Right lobe of liver (tissue), 6 donors: ENCODE data around the gene ITGA5. TPM values are rescaled to one million over a fixed set of nuclear protein-coding genes. Genes with fewer than 3 reads are reported as not detected.

Experiments used
- ATAC-seq, 4 donors: fragments of 200-7000 bp; cut with Tn5 transposase; one replicate each; pipeline ENCODE4 v1.9.1; 2020; ENCODE audit warnings: mild to moderate bottlenecking in 4 of 4, moderate library complexity in 4 of 4
- DNase-seq, 3 donors: peaks; one replicate each; pipeline ENCODE4 v3.0.0-alpha.2; 2020
- H3K27ac ChIP-seq, 3 donors: fragments of 200-600 bp; one replicate each; pipeline ENCODE4 v1.8.0; 2022
- H3K27me3 ChIP-seq, 2 donors: fragments of 200-600 bp; one replicate each; pipeline ENCODE4 v1.8.0; 2022
- H3K36me3 ChIP-seq, 4 donors: fragments of 200-600 bp; sonication (generic) in 1 of 4; one replicate each; pipeline versions ENCODE4 v1.5.1 to v1.8.0; 2017 to 2022; ENCODE audit warnings: control low read depth in 1 of 4
- H3K4me1 ChIP-seq, 4 donors: fragments of 200-600 bp; sonication (generic) in 1 of 4; one replicate each; pipeline versions ENCODE4 v1.5.1 to v1.8.0; 2017 to 2022; ENCODE audit warnings: control low read depth in 1 of 4
- H3K4me3 ChIP-seq, 3 donors: fragments of 200-600 bp; one replicate each; pipeline ENCODE4 v1.8.0; 2022
- H3K9me3 ChIP-seq, 4 donors: fragments of 200-600 bp; sonication (generic) in 1 of 4; one replicate each; pipeline versions ENCODE4 v1.5.1 to v1.8.0; 2017 to 2022; ENCODE audit warnings: control low read depth in 1 of 4
- POLR2A ChIP-seq: fragments of 450-650 bp; IDR thresholded peaks from one replicate; pipeline ENCODE4 v1.6.1; 2017; ENCODE audit warnings: antibody characterized with exemption, mild to moderate bottlenecking
- WGBS: methylation state at CpG from one replicate; pipeline ENCODE4 v1.1.6; 2018; ENCODE audit warnings: low coverage, low lambda C conversion rate; ENCODE audit not compliant: insufficient coverage; ENCODE audit errors: missing lambda C conversion rate; 5-methylcytosine and 5-hydroxymethylcytosine counted together
- intact Hi-C, 2 donors: fragments of 100-400 bp; cut with DNase I; formaldehyde crosslinking; loops; one replicate each; pipeline versions ENCODE4 v1.11.2 to v1.14.1; 2022
- total RNA-seq, 6 experiments: library from RNA; depleted of rRNA in 2 of 6; stranded (reverse); fragments of >200 nt in 2 of 6; fragmentation: NEBNext Ultra II Directional in 3 of 6; extraction: Animal tissue kit (Norgen Biotek cat#: 25700) in 3 of 6; gene quantifications; one replicate each; pipeline versions ENCODE4 v1.1.0 to v1.2.4, GENCODE V29; 2016 to 2023
- TF ChIP-seq, protein P1 (sequence below), 4 donors: fragments of 200-600 bp in 3 of 4; fragments of 450-650 bp in 1 of 4; IDR thresholded peaks; one replicate each; pipeline versions ENCODE4 v1.5.1 to v1.8.0; 2016 to 2022; ENCODE audit warnings: antibody characterized with exemption in 4 of 4, mild to moderate bottlenecking in 2 of 4
- donor health status: DM: no; HTN: yes; CAD: no.
- donor health status: DM: no; HTN: no; CAD: no.
- donor health status: DM: no; HTN: no; CAD: no.
- donor health status: DM: no; HTN: yes; CAD: no.
- donor health status: DM: no; HTN: yes; CAD: no.

ITGA5 gene
- total RNA-seq, 6 experiments from 2014 or later, result 31.2 to 75.6 (median 35.5) TPM

DNA sequence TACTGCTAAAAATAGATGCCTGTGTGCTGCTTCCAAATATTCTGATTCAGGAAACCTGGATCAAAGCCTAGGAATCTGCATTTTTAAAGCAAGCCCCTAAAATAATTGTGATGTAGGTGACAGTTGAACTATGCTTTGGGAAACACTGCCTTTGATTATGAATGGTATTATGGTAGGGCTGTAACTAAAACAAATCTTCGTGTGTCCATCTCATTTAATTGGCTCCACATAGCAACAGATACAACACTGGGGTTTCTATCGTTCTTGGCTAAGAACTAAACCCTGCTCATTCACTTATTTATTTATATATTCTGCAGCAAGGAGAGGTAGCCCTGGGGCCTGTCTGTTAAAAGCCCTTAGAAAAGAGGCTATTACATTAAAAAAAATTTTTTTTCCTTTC lies 23.0 kb upstream of the ITGA5 start:
- H3K4me3 ChIP-seq, result no peak overlapping the region
- H3K9me3 ChIP-seq, result no peaks in the 10 kb centered on the region
- DNase-seq (no peak), ATAC-seq (no peak)
- no peaks in the 10 kb centered on the region for H3K36me3 ChIP-seq
- TF ChIP-seq, protein P1, sequence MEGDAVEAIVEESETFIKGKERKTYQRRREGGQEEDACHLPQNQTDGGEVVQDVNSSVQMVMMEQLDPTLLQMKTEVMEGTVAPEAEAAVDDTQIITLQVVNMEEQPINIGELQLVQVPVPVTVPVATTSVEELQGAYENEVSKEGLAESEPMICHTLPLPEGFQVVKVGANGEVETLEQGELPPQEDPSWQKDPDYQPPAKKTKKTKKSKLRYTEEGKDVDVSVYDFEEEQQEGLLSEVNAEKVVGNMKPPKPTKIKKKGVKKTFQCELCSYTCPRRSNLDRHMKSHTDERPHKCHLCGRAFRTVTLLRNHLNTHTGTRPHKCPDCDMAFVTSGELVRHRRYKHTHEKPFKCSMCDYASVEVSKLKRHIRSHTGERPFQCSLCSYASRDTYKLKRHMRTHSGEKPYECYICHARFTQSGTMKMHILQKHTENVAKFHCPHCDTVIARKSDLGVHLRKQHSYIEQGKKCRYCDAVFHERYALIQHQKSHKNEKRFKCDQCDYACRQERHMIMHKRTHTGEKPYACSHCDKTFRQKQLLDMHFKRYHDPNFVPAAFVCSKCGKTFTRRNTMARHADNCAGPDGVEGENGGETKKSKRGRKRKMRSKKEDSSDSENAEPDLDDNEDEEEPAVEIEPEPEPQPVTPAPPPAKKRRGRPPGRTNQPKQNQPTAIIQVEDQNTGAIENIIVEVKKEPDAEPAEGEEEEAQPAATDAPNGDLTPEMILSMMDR (IDR thresholded peaks at IDR 0.05), result no peak
- TF ChIP-seq POLR2A, result no peak
- intact Hi-C loops, result loop anchor here (5.0 kb wide), 2 partner anchors 45 to 50 kb away; no protein-coding TSS in a partner anchor
- H3K27ac ChIP-seq, result no peak overlapping the region
- peaks cover 0 to 15% (median 0%) of the 10 kb centered on the region in 4 donors for H3K4me1 ChIP-seq
- 57% methylated on average over 2 of the region's 2 CpGs for whole genome bisulfite sequencing
- no peaks in the 10 kb centered on the region for H3K27me3 ChIP-seq

DNA sequence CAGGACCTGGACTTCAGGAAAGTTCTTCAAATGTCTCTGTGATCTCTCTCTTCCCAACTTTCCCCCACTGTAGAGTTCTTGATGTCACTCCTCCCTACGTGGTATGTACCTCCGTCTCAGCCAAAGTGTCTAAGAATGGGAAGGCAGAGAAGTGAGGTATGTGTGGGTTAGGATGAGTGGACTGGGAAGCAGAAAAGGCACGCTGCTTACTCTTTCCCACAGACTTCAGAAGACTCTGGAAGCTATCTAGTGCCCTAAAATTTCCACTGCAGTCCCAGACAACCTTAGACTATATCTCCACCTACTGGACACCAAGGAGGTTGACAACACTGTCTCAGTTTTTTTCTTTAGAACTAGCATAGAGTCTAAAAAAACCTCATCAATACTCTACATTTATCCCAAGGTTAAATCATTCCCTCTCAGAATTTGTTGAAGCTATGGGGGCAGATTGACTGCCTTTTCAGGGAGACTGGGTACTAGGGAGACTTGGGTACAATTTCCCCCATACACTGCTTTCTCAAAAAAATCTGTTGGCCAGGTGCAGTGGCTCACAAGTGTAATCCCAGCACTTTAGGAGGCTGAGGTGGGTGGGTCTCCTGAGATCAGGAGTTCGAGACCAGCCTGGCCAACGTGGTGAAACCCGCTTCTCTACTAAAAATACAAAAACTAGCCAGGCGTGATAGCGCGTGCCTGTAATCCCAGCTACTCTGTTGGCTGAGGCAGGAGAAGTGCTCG lies 20.6 kb upstream of the ITGA5 start:
- no peak for TF ChIP-seq POLR2A
- TF ChIP-seq, protein P1 (IDR thresholded peaks at IDR 0.05), result peak; percentile 82 to 96 (median 84)
- DNase-seq, result no peak

DNA sequence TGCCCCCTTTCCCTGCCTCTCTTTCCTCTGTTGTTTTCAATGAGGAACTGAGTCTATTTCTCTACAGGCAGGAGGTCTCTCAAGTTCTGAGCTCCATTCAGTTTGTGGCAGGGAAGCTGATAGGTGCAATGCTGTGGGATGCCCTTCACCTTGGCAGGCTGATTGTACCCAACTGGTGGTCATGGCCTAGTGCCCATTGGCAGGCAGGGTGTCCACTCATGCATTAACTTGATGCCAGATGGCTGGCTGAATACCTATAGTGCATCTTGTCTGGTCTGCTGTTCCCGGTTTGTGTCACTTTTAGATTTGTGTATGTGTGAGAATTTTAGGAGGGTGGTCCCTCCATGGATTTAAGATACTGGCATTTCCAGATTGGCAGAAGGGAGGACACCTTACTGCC lies 20.0 kb upstream of the ITGA5 start:
- no CpG with 5 or more reads among the region's 1 CpG for WGBS
- no peak for DNase-seq
- no peaks in the 10 kb centered on the region for H3K36me3 ChIP-seq
- no peak overlapping the region for H3K4me3 ChIP-seq
- H3K9me3 ChIP-seq, result no peaks in the 10 kb centered on the region
- H3K4me1 ChIP-seq, result peaks cover 0 to 33% (median 6%) of the 10 kb centered on the region in 4 donors
- no peak for TF ChIP-seq POLR2A
- TF ChIP-seq, protein P1 (IDR thresholded peaks at IDR 0.05), result no peak
- intact Hi-C loops, result loop anchor here in 1 of 2 donors (5.0 kb wide), 1 partner anchor 37 kb away; no protein-coding TSS in a partner anchor
- ATAC-seq, result peak; percentile 10 to 50 (median 32)
- peak overlapping the region in 2 of 3 donors; percentile 37 to 56 for H3K27ac ChIP-seq
- H3K27me3 ChIP-seq, result no peaks in the 10 kb centered on the region

More for the DNA sequence above, 20.6 kb upstream of the ITGA5 start:
- peaks cover 0 to 28% (median 5%) of the 10 kb centered on the region in 4 donors for H3K4me1 ChIP-seq
- no peak overlapping the region for H3K4me3 ChIP-seq
- peak; percentile 87 to 93 (median 88) for ATAC-seq
- no peaks in the 10 kb centered on the region for H3K9me3 ChIP-seq
- no peaks in the 10 kb centered on the region for H3K27me3 ChIP-seq
- no peaks in the 10 kb centered on the region for H3K36me3 ChIP-seq
- intact Hi-C loops, result loop anchor here (5.0 kb wide), 3 partner anchors 37 to 47 kb away; no protein-coding TSS in a partner anchor
- WGBS, result 33% methylated on average over 10 of the region's 10 CpGs
- peak overlapping the region in 2 of 3 donors; percentile 37 to 56 for H3K27ac ChIP-seq

DNA sequence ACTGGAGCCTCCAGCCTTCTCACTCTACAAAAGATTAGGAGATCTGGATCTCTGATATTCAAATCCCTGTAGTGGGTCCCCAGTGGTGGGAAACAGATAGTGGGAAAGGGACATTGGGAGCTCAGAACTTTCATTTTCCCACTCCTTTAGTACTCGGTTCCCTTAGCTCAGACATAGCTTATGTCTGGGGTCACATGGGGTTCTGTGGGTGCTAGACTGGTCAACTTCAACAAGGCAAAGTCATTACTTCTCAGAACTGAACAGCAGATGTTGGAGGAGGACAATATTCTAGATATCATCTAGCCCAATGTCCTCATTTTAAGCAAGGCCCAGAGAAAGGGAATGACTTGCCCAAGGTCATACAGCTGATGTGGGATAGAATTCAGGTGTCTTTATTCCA lies 19.5 kb upstream of the ITGA5 start:
- no peak for TF ChIP-seq POLR2A
- TF ChIP-seq, protein P1 (IDR thresholded peaks at IDR 0.05), result no peak
- intact Hi-C loops, result loop anchor here in 1 of 2 donors (5.0 kb wide), 1 partner anchor 36 kb away; no protein-coding TSS in a partner anchor
- Histone ChIP-seq H3K9me3 (no peaks in the 10 kb centered on the region), H3K27me3 (no peaks in the 10 kb centered on the region), H3K4me3 (no peak overlapping the region), H3K27ac (no peak overlapping the region), H3K36me3 (no peaks in the 10 kb centered on the region), H3K4me1 (peaks cover 0 to 31% (median 6%) of the 10 kb centered on the region in 4 donors)
- WGBS, result no CpG with 5 or more reads among the region's 1 CpG
- ATAC-seq, result no peak
- DNase-seq, result no peak
